ENCODE data around the gene GDAP1L1. TPM values are rescaled to one million over a fixed set of nuclear protein-coding genes. Genes with fewer than 3 reads are reported as not detected.
"Not testable (repeated sequence)": the region's sequence is repeated elsewhere in the genome, so short reads cannot be mapped to it uniquely, and the experiment has no call there.

Gene GDAP1L1
- total RNA-seq, 1 donor, result 0.18 TPM

GRCh38 chr20:44223721-44224120, 23.4 kb upstream of the GDAP1L1 start:
- DNase-seq (ENCODE audit: low read depth), result no peak
- no peak overlapping the region for H3K4me3 ChIP-seq (ENCODE audit: low read depth, low read length)
- no peak for TF ChIP-seq CTCF (IDR thresholded peaks at IDR 0.05; ENCODE audit: insufficient read depth, low read length)

- no peak overlapping the region for H3K4me3 ChIP-seq (ENCODE audit: low read depth, low read length)
- DNase-seq (ENCODE audit: low read depth), result no peak
- no peak for TF ChIP-seq CTCF (IDR thresholded peaks at IDR 0.05; ENCODE audit: insufficient read depth, low read length)
Measured at GRCh38 chr20:44224637-44225036, 22.5 kb upstream of the GDAP1L1 start.

GRCh38 chr20:44228465-44229258, 18.4 kb upstream of the GDAP1L1 start:
- DNase-seq (ENCODE audit: low read depth), result no peak
- no peak for TF ChIP-seq CTCF (IDR thresholded peaks at IDR 0.05; ENCODE audit: insufficient read depth, low read length)
- no peak overlapping the region for H3K4me3 ChIP-seq (ENCODE audit: low read depth, low read length)

- TF ChIP-seq CTCF (IDR thresholded peaks at IDR 0.05; ENCODE audit: insufficient read depth, low read length), result no peak
- no peak for DNase-seq (ENCODE audit: low read depth)
- no peak overlapping the region for H3K4me3 ChIP-seq (ENCODE audit: low read depth, low read length)
Measured at GRCh38 chr20:44231193-44231592, 15.9 kb upstream of the GDAP1L1 start.

GRCh38 chr20:44231713-44232468, 15.2 kb upstream of the GDAP1L1 start:
- TF ChIP-seq CTCF (IDR thresholded peaks at IDR 0.05; ENCODE audit: insufficient read depth, low read length), result no peak
- no peak overlapping the region for H3K4me3 ChIP-seq (ENCODE audit: low read depth, low read length)
- DNase-seq (ENCODE audit: low read depth), result no peak

- not testable (repeated sequence) for DNase-seq (ENCODE audit: low read depth)
Measured at GRCh38 chr20:44232469-44232856, 14.6 kb upstream of the GDAP1L1 start.

GRCh38 chr20:44233436-44234016, 13.6 kb upstream of the GDAP1L1 start:
- no peak for TF ChIP-seq CTCF (IDR thresholded peaks at IDR 0.05; ENCODE audit: insufficient read depth, low read length)
- no peak overlapping the region for H3K4me3 ChIP-seq (ENCODE audit: low read depth, low read length)
- no peak for DNase-seq (ENCODE audit: low read depth)

More at GRCh38 chr20:44232469-44232856, 14.6 kb upstream of the GDAP1L1 start:
- not testable (repeated sequence) for H3K4me3 ChIP-seq (ENCODE audit: low read depth, low read length)
